ENCODE measurements around the gene ID3. TPM values are rescaled to one million over a fixed set of nuclear protein-coding genes. Genes with fewer than 3 reads are reported as not detected.

Gene ID3
- total and polyA plus RNA-seq, 2 donors (not counting 3 experiments of a cell fraction or from before 2014, with no cell fraction given), result 277 to 971 TPM

DNA sequence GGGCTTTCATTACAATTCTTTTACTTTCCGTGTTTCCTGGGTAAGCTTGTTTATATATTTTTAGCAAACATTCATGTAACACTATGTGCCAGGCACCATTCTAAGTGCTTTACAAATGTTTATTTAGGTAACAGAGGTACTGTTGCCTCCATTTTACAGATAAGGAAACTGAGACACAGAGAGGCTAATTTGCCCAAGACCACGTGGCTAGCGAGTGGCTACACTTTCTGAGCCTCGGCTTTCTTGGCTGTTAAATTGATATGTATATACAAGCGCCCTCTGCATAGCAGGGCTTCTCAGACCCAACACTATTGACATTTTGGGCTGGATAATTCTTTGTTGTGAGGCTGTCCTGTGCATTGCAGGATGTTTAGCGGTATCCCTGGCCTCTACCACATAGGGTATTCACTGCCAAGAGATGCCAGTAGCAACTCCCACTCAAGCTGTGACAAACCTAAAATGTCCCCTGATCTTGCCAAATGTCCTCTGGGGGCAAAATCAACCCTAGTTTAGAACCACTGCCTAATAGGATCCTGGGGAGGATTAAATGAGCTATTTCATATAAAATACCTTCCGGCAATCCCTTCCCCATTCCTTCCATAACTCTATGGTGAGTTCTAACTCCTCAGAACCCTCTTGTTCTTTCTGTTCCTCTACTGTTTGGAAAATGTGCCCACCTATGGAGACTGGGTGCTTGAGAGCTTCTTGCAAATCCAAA lies 17.2 kb upstream of the ID3 start:
- Histone ChIP-seq H3K4me1 (ENCODE audit: control insufficient read depth, extremely low read depth, insufficient read depth, low read length) (peaks cover 18% of the 10 kb centered on the region), H3K27me3 (ENCODE audit: control insufficient read depth in 2 of 2, insufficient read depth in 2 of 2, low read length in 2 of 2) (no peaks in the 10 kb centered on the region), H3K9me1 (replicated peaks; ENCODE audit: control insufficient read depth, extremely low read depth, insufficient read depth, low read length) (no peaks in the 10 kb centered on the region), H3K9me3 (replicated peaks; ENCODE audit: control insufficient read depth, insufficient read depth, low read length) (no peaks in the 10 kb centered on the region), H3K9ac (replicated peaks; ENCODE audit: extremely low read depth, insufficient read depth, low read length) (no peak overlapping the region), H3K36me3 (ENCODE audit: control insufficient read depth in 2 of 2, extremely low read depth in 1 of 2, insufficient read depth in 2 of 2, low read length in 2 of 2) (no peaks in the 10 kb centered on the region), H3K79me2 (ENCODE audit: control insufficient read depth, insufficient read depth, low read length) (no peaks in the 10 kb centered on the region), H3K4me3 (replicated peaks in 1 of 3; ENCODE audit: insufficient read depth in 1 of 3, low read depth in 1 of 3, low read length in 3 of 3) (no peak overlapping the region), H2AFZ (ENCODE audit: low read depth, low read length) (peak overlapping the region; percentile 34), H4K20me1 (replicated peaks; ENCODE audit: control insufficient read depth, extremely low read depth, insufficient read depth, low read length) (no peaks in the 10 kb centered on the region), H3K27ac (ENCODE audit: insufficient read depth, low read depth, low read length) (peak overlapping the region; percentile 60), H3K4me2 (ENCODE audit: insufficient read depth, low read length) (no peak overlapping the region)
- dilution Hi-C loops (cut with MboI; ENCODE audit: extremely low pct_ligation_motif_present, low sequenced_read_pairs), result no loop called here
- no TSS peak for BruUV-seq (replicated peaks)
- TF ChIP-seq JUN (IDR thresholded peaks at IDR 0.05; ENCODE audit: borderline replicate concordance, insufficient read depth, insufficient read length, low read depth) (no peak), FOS (IDR thresholded peaks at IDR 0.05; ENCODE audit: borderline replicate concordance, insufficient read depth, low read length) (no peak), GATA2 (IDR thresholded peaks at IDR 0.05; ENCODE audit: insufficient read depth, insufficient read length, low read depth, low read length) (no peak), MYC (IDR thresholded peaks at IDR 0.05; ENCODE audit: low read depth, low read length) (no peak), POLR2AphosphoS5 (IDR thresholded peaks at IDR 0.05; ENCODE audit: insufficient read depth, low read depth, low read length) (no peak), POLR2A (IDR thresholded peaks at IDR 0.05; ENCODE audit: low read depth, low read length) (no peak), MAX (IDR thresholded peaks at IDR 0.05; ENCODE audit: insufficient read depth, insufficient read length) (no peak), EZH2 (IDR thresholded peaks at IDR 0.05; ENCODE audit: borderline replicate concordance, low read depth, low read length, severe bottlenecking) (no peak)
- TF ChIP-seq, protein P1, sequence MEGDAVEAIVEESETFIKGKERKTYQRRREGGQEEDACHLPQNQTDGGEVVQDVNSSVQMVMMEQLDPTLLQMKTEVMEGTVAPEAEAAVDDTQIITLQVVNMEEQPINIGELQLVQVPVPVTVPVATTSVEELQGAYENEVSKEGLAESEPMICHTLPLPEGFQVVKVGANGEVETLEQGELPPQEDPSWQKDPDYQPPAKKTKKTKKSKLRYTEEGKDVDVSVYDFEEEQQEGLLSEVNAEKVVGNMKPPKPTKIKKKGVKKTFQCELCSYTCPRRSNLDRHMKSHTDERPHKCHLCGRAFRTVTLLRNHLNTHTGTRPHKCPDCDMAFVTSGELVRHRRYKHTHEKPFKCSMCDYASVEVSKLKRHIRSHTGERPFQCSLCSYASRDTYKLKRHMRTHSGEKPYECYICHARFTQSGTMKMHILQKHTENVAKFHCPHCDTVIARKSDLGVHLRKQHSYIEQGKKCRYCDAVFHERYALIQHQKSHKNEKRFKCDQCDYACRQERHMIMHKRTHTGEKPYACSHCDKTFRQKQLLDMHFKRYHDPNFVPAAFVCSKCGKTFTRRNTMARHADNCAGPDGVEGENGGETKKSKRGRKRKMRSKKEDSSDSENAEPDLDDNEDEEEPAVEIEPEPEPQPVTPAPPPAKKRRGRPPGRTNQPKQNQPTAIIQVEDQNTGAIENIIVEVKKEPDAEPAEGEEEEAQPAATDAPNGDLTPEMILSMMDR (IDR thresholded peaks at IDR 0.05; ENCODE audit: extremely low read depth in 1 of 2, insufficient read depth in 1 of 2, low read depth in 1 of 2, low read length in 2 of 2), result no peak
- intact Hi-C loops (cut with micrococcal nuclease), result no loop called here
- POLR2A ChIA-PET, result interaction anchor here (1.6 kb wide), 1 partner anchor 18 kb away, joined by 9 read pairs; the partner anchor contains the start of gene ID3
- DNase-seq (ENCODE audit: low read depth, low spot score), result no peak
- no peak for FAIRE-seq
- CTCF ChIA-PET, result interaction anchor here (1.2 to 2.5 kb wide), 10 partner anchors 8 to 82 kb away, joined by 4 to 25 read pairs (median 10); partner anchors contain the start of gene ID3
